ENCODE results near the gene TMEM263. TPM values are rescaled to one million over a fixed set of nuclear protein-coding genes. Genes with fewer than 3 reads are reported as not detected.

Gene TMEM263
- 28.5 TPM for total RNA-seq

GRCh38 chr12:106955377-106956047, at the start of gene TMEM263:
Gene TMEM263 (plus strand): TSS chr12:106955907. CDS start chr12:106967117, 11,210 bp downstream.

DNA sequence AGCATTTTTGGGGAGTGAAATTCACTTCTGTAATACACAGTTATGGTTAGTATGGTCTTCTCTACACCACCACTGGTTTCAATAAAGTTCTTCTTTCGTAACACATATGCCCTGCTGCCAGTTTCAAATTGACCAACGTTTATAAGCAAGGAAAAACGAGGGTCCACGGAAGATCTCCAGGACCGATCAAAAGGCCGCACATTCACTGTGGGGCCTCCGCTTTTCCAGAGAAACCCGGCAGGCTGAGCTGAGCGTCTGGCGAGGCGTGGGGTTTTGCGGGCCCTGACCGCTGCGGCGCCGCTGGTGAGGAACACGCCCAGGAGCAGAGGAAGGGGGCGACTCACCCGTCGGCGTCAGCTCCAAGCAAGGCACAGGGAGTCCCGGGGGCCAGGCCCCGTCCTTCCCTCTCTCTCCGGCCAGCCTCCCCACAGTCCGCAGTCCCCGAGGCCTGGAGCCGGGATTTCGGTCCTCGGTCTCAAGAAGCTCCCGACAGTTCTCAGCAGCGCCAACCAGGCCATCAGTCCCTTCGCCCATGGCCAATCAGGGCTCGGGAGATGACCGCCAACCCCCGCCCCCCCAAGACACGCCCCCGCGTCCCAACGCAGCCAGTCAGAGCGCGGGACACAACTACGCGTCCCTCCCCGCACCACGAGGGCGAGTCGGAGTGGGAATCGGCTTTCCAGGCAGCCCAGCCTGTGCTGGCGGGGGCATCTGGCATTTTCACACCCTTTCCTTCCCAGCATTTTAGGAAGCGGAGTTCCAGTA, 31.1 kb downstream of the TMEM263 start, which contains the start of gene MTERF2:
TSS of gene MTERF2 (minus strand) at position 522 of the 765 bp plus-strand sequence. CDS start 8,432 bp downstream, outside the sequence.

Other genes with a start within 250 kb of the TMEM263 start
- gene RIC8B, start 181.2 kb upstream of the TMEM263 start, total RNA-seq: 37.9 TPM
- gene MTERF2, start 31.2 kb downstream of the TMEM263 start, total RNA-seq: 20.7 TPM
- 36.9 TPM for gene CRY1, start 137.6 kb downstream of the TMEM263 start, total RNA-seq